ENCODE data around the gene SCRN1.

- TF ChIP-seq CTCF (conservative IDR thresholded peaks at IDR 0.05) = no peak
- TF ChIP-seq ZFX (IDR thresholded peaks at IDR 0.05) = no peak
These were observed 30.4 kb upstream of the SCRN1 start for GRCh38 chr7:30019960-30020359.

Measured in C4-2B (cell line).